NCI-H2196 treated with DMSO at 0.1 percent for 48 hours (cell line): ENCODE data around the gene MED16.
"Not testable (repeated sequence)": the region's sequence is repeated elsewhere in the genome, so short reads cannot be mapped to it uniquely, and the experiment has no call there.

Experiments
- DNase-seq: peaks from one replicate; lab custom pipeline; 2025; ENCODE audit not compliant: unreplicated experiment; lab: John Stamatoyannopoulos, UW

The MED16 gene

DNA sequence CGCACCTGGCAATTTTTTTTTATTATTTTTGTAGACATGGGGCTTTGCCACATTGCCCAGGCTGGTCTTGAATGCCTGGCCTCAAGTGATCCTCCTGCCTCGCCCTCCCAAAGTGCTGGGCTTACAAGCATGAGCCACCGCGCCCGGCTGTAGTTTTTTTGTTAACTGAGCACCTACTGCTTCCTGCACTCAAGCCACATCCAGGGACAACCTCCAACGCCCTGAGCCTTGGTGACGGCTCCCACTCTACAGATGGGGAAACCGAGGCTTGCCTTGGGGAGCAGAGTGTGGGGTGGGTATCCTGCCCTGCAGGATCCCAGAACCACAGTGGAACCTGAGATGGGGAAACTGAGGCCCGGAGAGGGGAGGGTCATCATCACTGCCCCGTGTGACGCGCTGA is 37.8 kb downstream of the MED16 start:
- DNase-seq, result no peak

DNA sequence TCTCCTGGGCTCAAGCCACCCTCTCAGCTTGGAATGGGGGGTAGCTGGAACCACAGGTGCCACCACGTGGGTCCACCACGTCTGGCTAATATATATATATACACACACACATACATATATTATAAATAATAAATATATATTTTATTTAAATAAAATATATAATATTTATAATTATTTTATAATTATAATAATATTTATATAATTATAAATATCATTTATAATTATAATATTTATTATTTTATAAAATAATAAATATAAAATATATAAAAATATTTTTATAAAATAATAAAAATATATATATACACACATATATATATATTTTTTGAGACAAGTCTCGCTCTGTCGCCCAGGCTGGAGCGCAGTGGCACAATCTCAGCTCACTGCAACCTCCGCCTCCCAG is 38.4 kb downstream of the MED16 start:
- no peak for DNase-seq

DNA sequence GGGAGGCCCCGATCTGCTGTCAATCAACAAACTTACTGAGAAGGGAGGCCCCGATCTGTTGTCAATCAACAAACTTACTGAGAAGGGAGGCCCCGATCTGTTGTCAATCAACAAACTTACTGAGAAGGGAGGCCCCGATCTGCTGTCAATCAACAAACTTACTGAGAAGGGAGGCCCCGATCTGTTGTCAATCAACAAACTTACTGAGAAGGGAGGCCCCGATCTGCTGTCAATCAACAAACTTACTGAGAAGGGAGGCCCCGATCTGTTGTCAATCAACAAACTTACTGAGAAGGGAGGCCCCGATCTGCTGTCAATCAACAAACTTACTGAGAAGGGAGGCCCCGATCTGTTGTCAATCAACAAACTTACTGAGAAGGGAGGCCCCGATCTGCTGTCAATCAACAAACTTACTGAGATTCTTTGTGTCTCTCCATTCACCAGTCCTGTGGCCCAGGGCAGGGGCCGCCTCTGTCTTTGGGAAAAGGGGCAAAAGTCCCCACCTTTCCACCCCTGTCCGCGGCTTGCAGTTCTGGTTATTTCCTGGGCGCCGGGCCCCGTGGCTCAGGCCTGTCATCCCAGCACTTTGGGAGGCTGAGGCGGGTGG is 39.3 kb downstream of the MED16 start:
- DNase-seq, result not testable (repeated sequence)

DNA sequence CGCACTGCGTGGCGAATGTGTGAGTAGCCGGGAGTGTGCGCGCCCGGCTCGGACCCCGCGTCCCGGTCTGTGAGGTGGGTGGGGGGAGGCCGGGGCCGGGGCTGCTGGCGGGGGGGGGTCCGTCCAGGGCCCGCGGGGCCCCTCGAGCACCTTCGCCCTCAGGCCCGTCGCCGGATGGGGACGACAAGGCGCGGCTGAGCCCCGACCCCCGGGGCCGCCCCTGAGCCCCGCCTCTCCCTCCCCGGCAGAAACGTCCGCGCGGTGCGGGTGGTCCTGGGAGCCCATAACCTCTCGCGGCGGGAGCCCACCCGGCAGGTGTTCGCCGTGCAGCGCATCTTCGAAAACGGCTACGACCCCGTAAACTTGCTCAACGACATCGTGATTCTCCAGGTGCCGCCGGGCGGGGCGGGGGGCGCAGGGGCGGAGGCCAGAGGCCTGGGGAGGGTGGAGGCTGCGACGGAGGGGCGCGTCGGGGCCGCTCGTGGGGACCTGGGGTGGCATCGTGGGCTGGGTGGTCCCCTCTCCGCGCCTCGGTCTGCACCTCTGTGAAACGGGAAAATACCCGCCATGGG is 39.9 kb downstream of the MED16 start:
- DNase-seq, result no peak

DNA sequence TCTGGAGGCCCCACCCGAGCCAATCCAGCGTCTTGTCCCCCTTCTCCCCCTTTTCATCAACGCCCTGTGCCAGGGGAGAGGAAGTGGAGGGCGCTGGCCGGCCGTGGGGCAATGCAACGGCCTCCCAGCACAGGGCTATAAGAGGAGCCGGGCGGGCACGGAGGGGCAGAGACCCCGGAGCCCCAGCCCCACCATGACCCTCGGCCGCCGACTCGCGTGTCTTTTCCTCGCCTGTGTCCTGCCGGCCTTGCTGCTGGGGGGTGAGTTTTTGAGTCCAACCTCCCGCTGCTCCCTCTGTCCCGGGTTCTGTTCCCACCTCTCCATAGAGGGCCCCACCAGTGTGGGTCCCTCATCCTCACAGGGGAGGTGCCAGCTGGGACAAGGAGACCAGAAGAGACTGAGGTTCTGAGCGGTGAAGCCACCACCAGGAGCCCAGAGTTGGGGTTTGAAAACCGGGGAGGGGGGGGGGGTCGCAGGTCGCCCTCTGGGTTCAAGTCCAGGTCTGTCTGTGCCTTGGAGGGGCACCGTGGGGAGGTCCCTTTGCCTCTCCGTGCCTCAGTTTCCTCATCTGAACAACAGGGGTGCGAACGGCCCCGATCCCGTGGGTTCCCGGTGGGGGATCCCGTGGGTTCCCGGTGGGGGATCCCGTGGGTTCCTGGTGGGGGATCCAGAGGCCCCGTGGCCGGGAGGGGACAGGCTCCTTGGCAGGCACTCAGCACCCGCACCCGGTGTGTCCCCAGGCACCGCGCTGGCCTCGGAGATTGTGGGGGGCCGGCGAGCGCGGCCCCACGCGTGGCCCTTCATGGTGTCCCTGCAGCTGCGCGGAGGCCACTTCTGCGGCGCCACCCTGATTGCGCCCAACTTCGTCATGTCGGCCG is 40.6 kb downstream of the MED16 start, which contains the start of gene ELANE:
Gene ELANE (plus strand): TSS at position 168 of the 878 bp plus-strand sequence. CDS start 26 bp downstream, at position 194.
- no peak for DNase-seq

DNA sequence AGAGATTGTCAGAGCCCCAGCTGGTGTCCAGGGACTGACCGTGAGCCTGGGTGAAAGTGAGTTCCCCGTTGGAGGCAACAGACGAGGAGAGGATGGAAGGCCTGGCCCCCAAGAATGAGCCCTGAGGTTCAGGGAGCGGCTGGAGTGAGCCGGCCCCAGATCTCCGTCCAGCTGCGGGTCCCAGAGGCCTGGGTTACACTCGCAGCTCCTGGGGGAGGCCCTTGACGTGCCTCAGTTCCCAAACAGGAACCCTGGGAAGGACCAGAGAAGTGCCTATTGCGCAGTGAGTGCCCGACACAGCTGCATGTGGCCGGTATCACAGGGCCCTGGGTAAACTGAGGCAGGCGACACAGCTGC is 42.0 kb downstream of the MED16 start:
- DNase-seq, result no peak

DNA sequence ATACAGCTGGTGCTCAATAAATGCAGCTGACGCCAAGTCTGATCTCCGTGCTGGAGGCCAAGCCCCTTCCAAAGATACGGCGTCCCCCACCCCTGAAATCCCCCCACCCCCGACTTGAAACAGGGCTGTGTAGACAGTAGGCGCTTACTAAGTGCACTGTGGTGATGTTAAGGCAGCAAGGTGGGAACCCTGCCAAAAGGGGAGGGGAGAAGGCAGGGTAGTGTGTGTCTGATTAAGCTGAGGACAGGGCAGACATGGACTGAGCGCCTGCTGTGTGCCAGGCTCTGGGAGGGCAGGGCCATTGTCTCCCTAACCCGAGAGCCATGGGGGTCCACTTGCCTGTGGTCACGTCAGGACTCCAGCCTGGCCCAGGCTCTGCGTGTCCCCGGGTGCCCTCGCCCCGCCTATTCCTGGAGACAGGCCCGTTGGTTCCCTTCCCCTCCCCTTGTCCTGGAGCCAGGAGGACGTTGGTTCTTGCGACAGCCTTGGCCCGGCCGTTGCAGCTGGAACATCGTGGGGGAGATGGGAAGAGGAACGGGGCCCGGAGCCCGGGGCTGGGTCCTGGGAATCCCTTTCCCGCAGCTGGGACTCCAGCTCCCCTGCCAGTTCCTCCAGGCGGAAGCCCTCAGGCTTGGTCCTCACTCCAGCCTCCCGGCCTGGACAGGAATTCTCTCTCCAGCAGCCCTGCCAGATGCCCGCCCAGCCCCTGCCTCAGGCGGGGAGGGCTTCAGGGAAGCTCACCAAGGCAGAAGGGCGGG is 42.6 kb downstream of the MED16 start:
- peak; percentile 76 for DNase-seq

DNA sequence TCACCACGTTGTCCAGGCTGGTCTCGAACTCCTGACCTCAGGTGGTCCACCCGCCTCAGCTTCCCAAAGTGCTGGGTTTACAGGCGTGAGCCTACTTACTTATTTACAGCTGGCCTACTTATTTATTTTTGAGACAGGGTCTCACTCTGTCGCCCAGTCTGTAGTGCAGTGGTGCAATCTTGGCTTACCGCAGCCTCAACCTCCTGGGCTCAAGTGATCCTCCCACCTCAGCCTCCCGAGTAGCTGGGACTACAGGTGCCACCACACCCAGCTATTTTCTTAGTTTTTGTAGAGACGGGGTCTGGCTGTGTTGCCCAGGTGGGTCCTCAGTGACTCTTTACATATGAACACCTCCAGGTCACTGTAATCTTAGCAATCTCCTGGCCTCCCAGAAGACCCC is 43.8 kb downstream of the MED16 start:
- DNase-seq, result not testable (repeated sequence)

DNA sequence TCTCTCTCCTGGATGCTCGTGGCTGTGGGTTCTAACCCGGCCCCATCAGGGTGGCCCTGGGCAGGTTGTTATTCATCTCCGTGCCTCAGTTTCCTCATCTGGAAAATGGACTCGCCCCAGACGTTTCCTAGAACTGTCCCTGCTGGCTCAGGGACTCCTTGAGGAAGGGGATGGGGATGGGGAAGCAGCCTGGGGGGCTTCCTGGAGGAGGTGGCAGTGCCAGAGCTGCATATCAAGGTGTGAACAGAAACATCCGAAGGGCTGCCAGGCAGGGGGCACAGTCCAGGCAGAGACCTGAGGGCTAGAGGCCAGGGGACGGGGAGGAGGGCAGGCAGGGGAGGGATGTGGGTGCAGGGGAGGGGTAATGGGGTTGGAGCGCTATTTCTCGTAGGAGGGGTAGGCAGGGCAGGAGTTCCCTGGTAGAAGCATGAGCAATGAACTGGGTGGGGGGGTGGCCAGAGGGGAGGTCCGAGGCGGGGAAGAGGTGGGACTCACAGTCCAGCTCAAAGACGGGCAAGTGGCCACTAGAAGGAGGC is 44.5 kb downstream of the MED16 start:
- DNase-seq, result no peak

DNA sequence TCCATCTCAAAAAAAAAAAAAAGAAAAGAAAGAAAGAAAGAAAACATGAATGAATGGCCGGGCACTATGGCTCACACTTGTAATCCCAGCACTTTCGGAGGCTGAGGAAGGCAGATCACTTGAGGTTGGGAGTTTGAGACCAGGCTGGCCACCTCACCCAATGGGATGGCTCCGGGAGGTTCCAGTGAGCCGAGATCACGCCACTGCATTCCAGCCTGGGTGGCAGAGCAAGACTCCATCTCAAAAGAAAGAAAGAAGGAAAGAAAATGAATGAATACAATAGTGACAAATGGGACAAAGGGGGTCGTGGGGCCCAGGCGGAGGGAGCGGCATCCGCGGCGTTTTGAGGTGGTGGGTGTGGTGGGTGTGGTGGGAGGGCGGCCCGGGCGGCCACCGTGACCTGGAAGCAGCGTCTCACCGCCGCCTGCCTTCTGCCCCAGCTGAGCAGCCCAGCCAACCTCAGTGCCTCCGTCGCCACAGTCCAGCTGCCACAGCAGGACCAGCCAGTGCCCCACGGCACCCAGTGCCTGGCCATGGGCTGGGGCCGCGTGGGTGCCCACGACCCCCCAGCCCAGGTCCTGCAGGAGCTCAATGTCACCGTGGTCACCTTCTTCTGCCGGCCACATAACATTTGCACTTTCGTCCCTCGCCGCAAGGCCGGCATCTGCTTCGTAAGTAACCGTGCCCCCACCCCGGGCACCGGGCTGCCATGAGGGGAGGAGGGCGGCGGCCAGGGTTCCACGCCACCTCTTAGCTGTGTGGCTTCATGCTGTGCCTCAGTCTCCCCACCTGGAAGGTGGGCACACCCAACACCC is 47.1 kb downstream of the MED16 start:
- no peak for DNase-seq

DNA sequence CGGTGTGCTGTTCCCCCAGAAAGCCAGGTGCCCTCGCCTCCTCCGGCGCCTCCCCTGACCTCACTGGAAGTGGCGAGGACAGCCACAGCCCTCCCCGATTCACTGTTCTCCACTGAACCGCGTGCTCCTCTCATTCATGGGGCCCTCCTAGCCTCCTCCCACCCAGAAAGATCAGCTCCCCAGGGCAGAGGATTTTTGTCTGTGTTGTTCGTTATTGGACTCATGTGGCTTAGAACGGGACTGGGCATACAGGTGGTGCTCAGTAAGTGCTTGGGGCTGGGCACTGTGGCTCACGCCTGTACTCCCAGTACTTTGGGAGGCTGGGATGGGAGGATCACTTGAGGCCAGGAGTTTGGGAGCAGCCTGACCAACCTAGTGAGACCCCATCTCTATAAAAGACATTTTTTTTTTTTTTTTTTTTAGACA is 48.4 kb downstream of the MED16 start:
- no peak for DNase-seq

DNA sequence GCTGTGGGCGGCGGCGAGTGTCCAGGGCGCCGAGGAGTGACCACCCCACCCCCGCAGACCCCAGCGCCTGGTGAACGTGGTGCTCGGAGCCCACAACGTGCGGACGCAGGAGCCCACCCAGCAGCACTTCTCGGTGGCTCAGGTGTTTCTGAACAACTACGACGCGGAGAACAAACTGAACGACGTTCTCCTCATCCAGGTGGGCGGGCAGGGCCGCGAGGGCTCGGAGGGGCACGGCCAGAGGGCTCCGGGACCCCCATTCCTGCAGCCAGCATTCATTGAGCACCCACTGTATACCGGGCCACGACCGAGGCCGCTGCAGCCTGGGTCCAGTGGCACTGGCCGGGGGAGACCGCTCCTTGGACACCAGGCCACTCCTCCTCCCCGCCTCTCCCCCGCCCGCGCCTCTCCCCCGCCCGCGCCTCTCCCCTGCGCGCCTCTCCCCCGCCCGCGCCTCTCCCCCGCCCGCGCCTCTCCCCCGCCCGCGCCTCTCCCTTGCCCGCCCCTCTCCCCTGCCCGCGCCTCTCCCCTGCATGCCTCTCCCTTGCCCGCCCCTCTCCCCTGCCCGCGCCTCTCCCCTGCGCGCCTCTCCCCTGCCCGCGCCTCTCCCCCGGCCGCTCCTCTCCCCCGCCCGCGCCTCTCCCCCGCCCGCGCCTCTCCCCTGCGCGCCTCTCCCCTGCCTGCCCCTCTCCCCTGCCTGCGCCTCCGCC is 49.0 kb downstream of the MED16 start:
- DNase-seq, result peak; percentile 41

DNA sequence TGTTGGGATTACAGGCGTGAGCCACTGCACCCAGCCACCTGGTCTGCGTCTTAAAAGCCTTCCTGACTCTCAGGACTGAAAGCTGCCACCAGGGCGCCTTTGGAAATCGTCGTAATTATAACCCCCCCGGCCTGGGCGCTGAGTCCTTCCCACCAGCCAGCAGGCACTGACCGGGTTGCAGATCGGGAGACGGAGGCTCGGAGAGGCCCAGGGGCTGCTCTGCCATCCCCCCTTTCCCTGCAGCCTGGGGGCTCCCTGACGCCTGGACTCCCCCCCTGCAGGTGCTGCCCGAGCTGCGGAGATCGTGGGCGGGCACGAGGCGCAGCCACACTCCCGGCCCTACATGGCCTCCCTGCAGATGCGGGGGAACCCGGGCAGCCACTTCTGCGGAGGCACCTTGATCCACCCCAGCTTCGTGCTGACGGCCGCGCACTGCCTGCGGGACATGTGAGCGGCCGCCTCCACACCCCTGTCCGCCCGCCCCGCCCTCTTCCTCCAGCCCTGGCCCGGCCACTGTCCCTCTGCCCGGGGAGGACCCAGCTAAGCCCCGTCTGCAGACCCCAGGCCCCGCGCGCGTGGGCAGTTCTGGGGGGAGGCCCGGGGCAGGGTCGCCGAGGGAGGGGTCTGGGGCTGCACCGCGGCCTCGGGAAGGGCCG is 49.7 kb downstream of the MED16 start:
- no peak for DNase-seq

DNA sequence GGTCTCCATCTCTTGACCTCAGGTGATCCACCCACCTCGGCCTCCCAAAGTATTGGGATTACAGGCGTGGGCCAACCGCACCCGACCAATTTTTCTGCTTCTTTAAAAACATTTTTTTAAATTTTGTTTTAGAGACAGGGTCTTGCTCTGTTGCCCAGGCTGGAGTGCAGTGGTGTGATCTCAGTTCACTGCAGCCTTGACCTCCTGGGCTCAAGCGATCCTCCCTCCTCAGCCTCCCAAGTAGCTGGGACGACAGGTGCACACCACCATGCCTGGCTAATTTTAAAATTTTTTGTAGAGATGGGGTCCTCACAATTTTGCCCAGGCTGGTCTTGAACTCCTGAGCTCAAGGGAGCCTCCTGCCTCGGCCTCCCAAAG is 50.2 kb downstream of the MED16 start:
- not testable (repeated sequence) for DNase-seq

DNA sequence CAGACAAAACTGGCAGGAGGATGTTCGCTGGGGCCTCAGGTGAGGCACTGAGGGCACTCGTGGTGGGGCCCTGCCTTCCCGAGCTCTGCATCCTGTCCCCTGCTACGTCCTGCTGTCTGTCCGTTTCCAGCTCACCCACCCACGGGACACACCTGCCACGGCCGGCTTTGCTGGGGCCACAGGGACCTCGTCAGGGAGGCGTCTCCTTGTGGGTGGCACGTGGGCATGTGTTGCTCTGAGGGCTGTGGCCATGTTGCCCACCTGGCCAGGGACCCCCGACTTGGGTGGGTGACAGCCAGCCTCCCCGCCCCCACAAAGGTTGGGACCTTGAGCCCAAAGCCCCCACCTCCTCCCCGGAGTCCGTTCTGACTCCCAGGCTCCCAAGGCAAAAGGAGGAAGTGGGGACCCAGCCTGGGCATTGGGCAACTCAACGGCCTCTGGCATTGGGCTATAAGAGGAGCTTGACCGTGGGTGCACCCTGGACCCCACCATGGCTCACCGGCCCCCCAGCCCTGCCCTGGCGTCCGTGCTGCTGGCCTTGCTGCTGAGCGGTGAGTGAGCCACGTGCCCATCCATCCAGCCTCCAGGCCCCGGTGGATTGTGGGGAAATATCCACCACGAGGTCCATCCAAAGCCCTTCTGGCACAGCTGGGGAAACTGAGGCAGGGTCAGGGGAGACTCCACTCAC is 52.3 kb downstream of the MED16 start, which contains the start of gene PRTN3:
Gene PRTN3 (plus strand): TSS at position 481 of the 688 bp plus-strand sequence. CDS start 10 bp downstream, at position 491.
- DNase-seq, result no peak

DNA sequence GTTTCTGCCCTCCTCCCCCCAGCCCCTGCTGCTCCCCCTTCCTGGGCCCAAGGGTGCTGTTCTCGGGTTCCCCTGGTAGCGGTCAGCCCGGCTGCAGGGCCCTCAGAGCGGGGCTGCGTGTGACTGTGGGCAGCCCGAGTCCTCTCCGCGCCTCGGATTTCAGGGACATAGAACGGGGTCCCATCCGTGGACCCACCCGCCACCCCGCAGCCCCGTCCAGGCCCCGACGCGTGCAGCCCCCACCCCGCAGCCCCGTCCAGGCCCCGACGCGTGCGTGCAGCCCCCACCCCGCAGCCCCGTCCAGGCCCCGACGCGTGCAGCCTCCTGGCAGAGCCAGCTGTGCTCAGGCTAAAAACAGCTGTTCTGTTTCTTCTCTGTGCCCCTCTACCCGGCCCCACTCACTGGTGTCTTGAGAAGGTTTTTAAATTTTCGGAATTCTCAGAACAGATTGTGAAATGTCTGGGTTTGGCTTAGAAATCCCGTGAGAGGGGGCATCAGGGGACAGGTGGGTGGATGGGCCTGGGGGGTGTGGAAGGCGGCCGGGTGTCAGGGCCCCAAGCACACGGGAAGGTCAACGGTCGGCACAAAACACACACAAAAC is 57.7 kb downstream of the MED16 start:
- no peak for DNase-seq

DNA sequence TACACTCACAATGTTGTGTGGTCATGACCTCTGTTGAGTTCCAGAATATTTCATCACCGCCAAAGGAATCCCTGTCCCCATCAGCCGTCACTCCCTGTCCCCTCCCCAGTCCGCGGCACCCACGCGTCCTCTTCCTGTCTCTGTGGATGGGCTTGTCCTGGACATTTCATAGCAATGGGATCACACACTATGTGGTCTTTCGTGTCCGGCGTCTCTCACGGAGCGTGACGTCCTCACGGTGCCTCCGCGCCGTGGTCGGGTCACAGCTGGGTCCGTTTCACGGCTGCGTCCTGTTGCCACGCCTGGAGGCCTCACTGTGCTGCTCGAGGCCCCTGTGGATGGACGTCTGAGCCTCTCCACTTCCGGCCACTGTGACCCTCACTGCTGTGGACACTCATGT is 58.8 kb downstream of the MED16 start:
- DNase-seq, result no peak
